ENCODE measurements around the gene CDH13.

CDH13 gene

DNA sequence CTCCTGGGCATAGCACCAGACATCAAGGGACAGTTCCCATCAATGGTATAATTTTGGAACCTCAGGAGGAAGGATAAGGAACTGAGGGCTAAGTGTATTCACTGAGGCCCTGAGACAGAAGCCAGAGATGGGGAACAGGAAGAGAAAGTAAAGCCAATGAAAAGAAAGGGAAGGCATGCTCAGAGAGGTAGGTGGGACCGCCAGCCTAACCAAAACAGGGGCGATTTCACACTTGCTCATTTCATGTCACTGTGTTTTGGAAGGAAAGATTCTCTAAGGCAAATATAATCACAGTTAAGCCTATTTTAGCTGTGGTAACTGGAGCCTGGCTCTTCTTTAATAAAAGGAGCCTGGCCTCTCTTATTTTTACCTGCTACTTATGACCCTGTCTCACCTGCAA is 411.1 kb downstream of the CDH13 start:
- DNase-seq (ENCODE audit: low spot score) (no peak), ATAC-seq (ENCODE audit: low read depth) (no peak)
- Histone ChIP-seq H3K9me3 (ENCODE audit: severe bottlenecking) (no peaks in the 10 kb centered on the region), H3K36me3 (ENCODE audit: low read depth) (peaks cover 4% of the 10 kb centered on the region; the same call in 1 of the 2 replicates), H3K4me3 (ENCODE audit: severe bottlenecking) (no peak overlapping the region), H3K27me3 (ENCODE audit: insufficient read depth, poor library complexity, severe bottlenecking) (no peaks in the 10 kb centered on the region), H3K4me1 (ENCODE audit: insufficient read depth, poor library complexity, severe bottlenecking) (peaks cover 6% of the 10 kb centered on the region), H3K27ac (ENCODE audit: poor library complexity, severe bottlenecking) (no peak overlapping the region)
- TF ChIP-seq, protein P1, sequence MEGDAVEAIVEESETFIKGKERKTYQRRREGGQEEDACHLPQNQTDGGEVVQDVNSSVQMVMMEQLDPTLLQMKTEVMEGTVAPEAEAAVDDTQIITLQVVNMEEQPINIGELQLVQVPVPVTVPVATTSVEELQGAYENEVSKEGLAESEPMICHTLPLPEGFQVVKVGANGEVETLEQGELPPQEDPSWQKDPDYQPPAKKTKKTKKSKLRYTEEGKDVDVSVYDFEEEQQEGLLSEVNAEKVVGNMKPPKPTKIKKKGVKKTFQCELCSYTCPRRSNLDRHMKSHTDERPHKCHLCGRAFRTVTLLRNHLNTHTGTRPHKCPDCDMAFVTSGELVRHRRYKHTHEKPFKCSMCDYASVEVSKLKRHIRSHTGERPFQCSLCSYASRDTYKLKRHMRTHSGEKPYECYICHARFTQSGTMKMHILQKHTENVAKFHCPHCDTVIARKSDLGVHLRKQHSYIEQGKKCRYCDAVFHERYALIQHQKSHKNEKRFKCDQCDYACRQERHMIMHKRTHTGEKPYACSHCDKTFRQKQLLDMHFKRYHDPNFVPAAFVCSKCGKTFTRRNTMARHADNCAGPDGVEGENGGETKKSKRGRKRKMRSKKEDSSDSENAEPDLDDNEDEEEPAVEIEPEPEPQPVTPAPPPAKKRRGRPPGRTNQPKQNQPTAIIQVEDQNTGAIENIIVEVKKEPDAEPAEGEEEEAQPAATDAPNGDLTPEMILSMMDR (IDR thresholded peaks at IDR 0.05; ENCODE audit: poor library complexity, severe bottlenecking): no peak

- no peak overlapping the region for H3K4me3 ChIP-seq (ENCODE audit: severe bottlenecking)
- H3K36me3 ChIP-seq (ENCODE audit: low read depth): no peaks in the 10 kb centered on the region
- TF ChIP-seq, protein P1 (IDR thresholded peaks at IDR 0.05; ENCODE audit: poor library complexity, severe bottlenecking): no peak
- no peaks in the 10 kb centered on the region for H3K27me3 ChIP-seq (ENCODE audit: insufficient read depth, poor library complexity, severe bottlenecking)
- peaks cover 6% of the 10 kb centered on the region for H3K4me1 ChIP-seq (ENCODE audit: insufficient read depth, poor library complexity, severe bottlenecking)
- no peak for DNase-seq (ENCODE audit: low spot score)
- no peak overlapping the region for H3K27ac ChIP-seq (ENCODE audit: poor library complexity, severe bottlenecking)
- H3K9me3 ChIP-seq (ENCODE audit: severe bottlenecking): no peaks in the 10 kb centered on the region
- peak; percentile 86 for ATAC-seq (ENCODE audit: low read depth)
Observed at GRCh38 chr16:83040174-83040573, 413.4 kb downstream of the CDH13 start.

DNA sequence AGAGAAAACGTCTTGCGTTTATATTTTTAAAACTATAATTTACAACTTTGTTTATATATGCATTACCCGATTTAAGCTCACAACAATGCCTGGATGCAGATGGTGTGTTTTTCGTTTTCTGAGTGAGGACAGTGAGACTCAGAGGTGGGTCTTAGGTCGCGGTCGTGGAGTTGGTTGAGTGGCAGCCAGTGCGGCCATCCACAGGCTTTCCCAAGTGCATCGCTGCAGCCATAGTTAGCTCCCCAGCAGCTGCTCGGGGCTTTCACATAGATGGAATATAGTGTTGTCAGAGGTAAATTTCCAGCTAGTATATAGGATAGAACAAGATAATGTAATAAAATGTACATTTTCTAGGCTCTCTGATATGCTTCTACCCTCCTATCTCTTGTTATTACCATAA is 417.8 kb downstream of the CDH13 start:
- no peak for ATAC-seq (ENCODE audit: low read depth)
- Histone ChIP-seq H3K36me3 (ENCODE audit: low read depth) (no peaks in the 10 kb centered on the region), H3K27me3 (ENCODE audit: insufficient read depth, poor library complexity, severe bottlenecking) (no peaks in the 10 kb centered on the region), H3K9me3 (ENCODE audit: severe bottlenecking) (no peaks in the 10 kb centered on the region), H3K4me3 (ENCODE audit: severe bottlenecking) (no peak overlapping the region), H3K27ac (ENCODE audit: poor library complexity, severe bottlenecking) (no peak overlapping the region), H3K4me1 (ENCODE audit: insufficient read depth, poor library complexity, severe bottlenecking) (peaks cover 6% of the 10 kb centered on the region)
- no peak for DNase-seq (ENCODE audit: low spot score)
- TF ChIP-seq, protein P1 (IDR thresholded peaks at IDR 0.05; ENCODE audit: poor library complexity, severe bottlenecking): no peak

GRCh38 chr16:83045790-83046189 is 419.0 kb downstream of the CDH13 start:
- H3K27ac ChIP-seq (ENCODE audit: poor library complexity, severe bottlenecking): no peak overlapping the region
- TF ChIP-seq, protein P1 (IDR thresholded peaks at IDR 0.05; ENCODE audit: poor library complexity, severe bottlenecking): no peak
- H3K36me3 ChIP-seq (ENCODE audit: low read depth): no peaks in the 10 kb centered on the region
- H3K9me3 ChIP-seq (ENCODE audit: severe bottlenecking): no peaks in the 10 kb centered on the region
- H3K27me3 ChIP-seq (ENCODE audit: insufficient read depth, poor library complexity, severe bottlenecking): no peaks in the 10 kb centered on the region
- no peaks in the 10 kb centered on the region for H3K4me1 ChIP-seq (ENCODE audit: insufficient read depth, poor library complexity, severe bottlenecking)
- no peak for ATAC-seq (ENCODE audit: low read depth)
- H3K4me3 ChIP-seq (ENCODE audit: severe bottlenecking): no peak overlapping the region
- DNase-seq (ENCODE audit: low spot score): no peak

DNA sequence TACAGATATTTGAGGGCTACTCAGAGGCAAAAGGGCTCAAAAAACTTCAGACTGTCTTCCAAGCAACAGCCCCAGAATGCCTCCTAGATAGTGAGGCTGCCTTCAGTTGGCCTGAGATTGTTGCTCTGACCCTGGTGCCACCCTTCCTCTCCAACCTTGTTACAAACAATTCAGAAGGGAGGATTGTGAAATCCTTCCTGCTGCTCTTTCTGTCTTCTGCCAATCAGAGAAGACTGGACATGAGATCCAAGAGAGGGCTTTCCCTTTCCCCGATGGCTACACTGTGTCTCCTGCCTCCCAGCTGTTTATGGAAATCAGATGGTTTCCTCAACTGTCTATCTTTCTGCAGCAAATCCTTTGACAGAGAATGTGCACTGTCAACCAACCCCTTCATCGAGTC is 419.9 kb downstream of the CDH13 start:
- no peaks in the 10 kb centered on the region for H3K4me1 ChIP-seq (ENCODE audit: insufficient read depth, poor library complexity, severe bottlenecking)
- no peaks in the 10 kb centered on the region for H3K9me3 ChIP-seq (ENCODE audit: severe bottlenecking)
- TF ChIP-seq, protein P1 (IDR thresholded peaks at IDR 0.05; ENCODE audit: poor library complexity, severe bottlenecking): no peak
- no peak for ATAC-seq (ENCODE audit: low read depth)
- no peaks in the 10 kb centered on the region for H3K36me3 ChIP-seq (ENCODE audit: low read depth)
- no peak overlapping the region for H3K4me3 ChIP-seq (ENCODE audit: severe bottlenecking)
- H3K27me3 ChIP-seq (ENCODE audit: insufficient read depth, poor library complexity, severe bottlenecking): no peaks in the 10 kb centered on the region
- no peak overlapping the region for H3K27ac ChIP-seq (ENCODE audit: poor library complexity, severe bottlenecking)
- DNase-seq (ENCODE audit: low spot score): no peak

Data from RWPE2 (cell line).